GM19099 (cell line): ENCODE data around the gene HSF5.

Source experiments
- POLR2A ChIP-seq: IDR thresholded peaks from 3 replicates; pipeline ENCODE4 v1.6.1; 2011; ENCODE audit warnings: low read depth; ENCODE audit not compliant: insufficient read length; ENCODE audit errors: extremely low read depth

Gene HSF5

DNA sequence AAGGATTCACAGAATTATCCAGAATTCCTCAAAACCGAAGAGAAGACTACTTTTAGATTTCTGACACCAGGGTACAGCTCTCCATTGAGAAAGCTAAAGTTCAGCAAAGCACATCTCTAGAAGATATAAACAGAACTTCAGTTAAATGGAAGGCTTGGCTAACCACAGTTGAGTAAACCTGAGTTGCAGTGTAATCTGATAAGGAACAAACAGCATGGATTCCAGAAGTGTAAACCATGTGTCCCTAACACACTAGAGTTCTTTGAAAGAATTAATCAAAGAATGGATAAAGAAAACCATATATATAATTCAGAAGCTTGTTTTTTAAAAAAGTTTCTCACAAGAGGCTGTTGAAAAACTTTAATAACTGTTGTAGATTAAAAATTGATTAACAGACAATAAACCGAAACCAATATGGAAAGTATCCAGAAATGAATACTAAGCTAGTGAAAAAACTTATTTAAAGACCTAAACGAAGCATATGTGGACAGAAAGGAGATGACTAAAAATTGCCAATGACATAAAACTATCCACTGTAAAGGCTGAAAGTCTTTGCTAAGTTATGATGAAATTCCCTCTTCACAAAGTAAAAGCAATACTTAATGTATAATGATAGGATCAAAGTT is 75.1 kb downstream of the HSF5 start:
- no peak for TF ChIP-seq POLR2A

DNA sequence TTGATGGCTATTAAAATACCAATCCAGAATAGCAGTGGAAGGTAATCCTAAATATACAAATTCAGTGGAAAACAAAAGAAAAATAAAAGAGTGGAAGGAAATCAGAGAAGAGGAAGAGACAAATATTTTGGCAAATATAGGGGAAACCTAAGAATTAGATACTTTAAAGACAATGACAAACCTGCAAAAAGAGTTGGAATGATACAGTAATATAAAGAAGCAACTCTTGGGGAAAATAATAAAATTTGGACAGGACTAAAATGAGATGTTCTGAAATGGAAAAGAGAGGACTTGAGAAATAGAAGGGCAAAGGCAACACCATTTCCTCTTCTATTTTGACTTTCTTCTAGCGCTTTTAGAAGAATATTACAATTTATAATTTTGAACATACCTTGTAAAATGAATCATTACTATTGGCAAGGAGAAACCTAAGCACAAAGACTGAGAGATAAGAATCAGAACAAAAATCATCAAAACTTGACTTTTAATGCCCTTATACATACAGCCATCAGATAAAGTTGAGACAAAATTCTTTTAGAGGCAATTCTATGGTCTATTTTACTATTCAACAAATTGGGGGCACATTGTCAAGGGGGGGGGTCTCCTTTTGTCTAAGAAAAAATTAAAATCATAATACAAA is 76.0 kb downstream of the HSF5 start:
- TF ChIP-seq POLR2A: no peak

DNA sequence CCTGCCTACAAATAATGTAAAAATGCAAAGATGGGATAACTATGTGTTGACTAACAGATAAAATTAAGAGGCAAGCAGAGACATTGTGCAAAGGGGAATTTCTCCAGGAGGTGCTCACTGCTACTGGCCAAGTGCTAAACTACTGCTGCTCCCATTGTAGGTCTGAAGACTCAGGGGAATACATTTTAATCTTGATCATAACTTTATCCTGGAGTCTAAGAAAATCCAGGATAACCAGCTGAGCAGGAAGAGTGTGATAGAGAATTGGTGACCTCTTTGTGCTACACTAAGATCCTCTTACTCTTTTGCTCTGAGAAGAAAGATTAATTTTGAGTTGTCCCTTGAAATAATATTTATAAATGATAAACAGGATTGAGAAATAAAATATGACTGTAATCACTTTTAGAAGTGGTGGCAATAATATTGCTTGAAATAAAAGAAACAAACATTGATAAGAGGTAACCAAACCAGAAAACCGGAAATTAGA is 76.8 kb downstream of the HSF5 start:
- TF ChIP-seq POLR2A: no peak

DNA sequence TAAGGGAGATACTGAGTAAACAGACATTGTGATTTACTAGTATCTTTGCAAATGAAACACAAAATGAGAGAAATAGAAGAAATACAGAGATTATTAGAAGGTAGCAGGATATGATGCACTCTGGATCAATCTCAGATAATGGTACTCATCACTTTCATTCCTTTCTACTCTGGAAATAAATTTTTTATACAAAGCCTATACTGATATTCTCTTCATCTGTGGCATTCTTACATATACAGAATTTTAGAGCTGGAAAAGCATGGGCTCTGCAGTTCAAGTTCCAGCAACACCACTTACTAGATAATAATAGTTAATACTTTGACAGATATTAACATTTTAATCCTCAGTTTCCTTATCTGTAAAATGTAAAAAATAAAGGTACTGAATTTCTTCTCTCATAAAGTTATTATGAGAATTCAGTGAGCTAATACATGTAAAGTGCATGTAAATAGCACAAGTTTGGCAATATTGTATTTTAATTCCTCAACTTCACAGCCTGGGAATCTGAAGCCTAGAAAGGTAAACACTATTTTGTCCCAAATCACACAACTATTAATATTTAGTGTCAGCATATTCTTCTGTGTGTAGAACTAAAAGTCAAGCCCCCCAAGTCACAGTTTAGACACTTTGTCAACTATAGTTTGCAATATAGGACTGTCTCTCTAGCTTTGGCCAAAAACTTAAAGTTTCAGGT is 77.3 kb downstream of the HSF5 start:
- no peak for TF ChIP-seq POLR2A

DNA sequence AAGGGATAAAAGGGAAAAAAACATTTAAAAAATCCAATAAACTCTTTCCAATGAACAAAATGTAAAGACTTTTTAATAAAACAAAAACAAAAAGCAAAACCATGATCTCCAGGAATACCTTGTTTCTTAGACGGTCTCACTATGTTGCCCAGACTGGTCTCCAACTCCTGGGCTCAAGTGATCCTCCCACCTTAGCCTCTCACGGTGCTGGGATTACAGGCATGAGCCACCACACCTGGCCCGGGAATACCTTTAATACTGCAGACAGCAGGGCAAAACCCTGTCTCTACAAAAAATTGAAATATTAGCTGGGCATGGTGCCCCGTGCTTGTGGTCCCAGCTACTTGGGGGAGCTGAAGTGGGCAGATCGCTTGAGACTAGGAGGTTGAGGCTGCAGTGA is 78.8 kb downstream of the HSF5 start:
- TF ChIP-seq POLR2A: no peak

DNA sequence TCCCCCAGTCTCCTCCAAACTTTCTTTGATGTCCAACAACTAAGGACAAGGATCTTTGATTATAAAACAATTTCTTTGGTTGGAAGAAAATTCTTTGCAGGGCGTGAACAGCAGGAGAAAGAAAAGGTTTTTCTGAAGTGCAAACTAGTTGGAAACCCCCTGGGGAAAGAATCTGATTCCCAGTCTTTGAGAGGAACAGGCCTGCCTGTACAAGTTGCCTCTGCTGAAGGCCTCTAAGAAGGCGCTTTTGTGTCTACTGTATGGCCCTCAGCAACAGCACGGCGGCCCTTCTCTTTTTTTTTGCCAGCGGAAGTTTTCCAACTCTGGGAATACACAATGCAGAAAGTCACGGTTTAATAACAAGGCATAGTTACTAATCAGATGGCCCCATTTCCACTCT is 84.9 kb downstream of the HSF5 start:
- TF ChIP-seq POLR2A: no peak

DNA sequence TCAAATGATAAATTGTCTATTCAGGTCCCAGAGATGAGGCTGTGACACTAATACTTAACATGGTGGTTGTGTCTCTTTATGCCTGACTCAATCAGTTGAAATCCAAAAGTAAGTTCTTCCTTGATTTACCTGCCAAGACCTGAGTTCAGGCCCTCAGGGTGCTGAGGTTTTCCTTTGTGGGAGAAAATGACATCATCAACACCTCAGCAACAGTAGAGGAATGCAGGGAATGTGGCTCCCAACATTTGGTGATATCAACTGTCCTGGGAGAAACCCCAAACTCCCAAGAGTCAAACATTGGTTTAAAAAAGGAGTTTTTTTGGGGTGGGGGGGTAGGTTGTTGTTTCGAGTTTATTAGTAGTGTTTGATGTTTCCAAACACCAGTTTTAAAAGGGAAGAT is 85.5 kb downstream of the HSF5 start:
- no peak for TF ChIP-seq POLR2A

DNA sequence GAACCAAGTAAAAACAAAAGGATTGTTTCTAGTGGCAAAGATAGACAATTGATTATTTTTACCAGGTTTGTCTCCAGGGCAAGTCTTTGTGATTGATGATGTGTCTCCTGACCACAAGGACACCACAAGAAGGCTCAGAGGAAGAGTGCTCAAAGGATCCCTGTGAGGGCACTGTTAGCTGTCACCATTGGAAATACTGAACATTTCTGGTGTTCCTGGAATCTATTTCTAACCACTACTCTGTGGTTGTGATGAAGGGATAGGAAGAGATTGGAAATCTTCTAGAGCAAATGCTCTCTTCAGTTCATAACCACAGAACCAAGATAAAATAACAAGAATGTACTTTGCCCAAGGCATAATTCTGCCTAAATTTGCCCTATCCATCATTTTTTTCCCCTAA is 86.2 kb downstream of the HSF5 start:
- TF ChIP-seq POLR2A: no peak

DNA sequence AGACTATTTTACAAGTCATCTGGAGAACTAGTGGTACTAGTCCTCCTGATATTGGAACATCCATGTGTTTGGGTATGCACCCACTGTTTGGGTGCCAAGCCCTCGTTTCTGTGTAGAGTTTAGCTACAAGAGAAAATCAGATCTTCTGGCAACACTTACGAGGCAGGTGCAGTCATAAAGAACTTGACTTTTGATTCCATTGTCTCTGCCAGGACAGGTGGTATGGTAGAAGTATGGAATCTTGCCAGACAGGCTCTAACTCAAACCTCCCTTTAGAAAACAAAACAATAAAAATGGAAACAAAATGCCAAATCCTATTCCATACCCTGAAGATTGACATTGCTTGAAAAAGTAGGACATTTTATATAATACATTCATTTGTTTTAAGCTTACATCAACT is 86.9 kb downstream of the HSF5 start:
- no peak for TF ChIP-seq POLR2A

DNA sequence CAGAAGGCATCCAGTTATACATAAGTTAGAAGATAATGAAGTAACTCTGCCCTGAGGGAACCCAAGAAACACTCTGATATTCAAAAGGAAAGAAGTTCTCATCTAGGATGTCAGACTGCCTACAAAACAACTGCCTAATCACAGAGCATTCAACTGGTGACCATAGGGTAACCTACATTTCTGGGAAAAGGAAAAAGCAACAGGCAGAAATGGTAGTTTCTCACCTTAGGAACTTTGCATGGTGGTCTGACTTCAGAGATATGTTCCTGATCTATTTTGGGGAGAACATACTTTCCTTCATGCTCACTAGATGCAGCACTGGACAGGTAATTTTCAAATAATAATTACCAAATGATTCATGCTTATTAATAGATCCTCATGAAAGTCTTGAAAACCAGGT is 87.4 kb downstream of the HSF5 start:
- TF ChIP-seq POLR2A: no peak

DNA sequence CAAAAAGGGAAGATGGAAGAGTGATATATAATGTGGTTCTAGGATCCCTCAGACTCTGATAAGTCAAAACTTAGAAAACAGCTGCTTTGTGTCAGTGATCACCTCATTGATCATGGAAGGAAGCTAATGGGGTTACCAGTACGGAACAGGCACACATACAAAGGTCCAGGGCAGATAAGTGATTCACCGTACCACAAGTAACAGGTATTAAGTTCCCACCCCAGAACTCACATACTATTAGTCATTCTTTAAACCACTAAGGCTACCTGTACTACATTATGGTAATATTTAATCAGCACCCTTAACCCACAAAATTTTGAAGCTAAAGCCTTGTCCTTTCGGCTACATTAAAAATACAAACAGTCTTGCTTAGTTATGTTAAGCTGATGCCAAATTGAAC is 88.2 kb downstream of the HSF5 start:
- TF ChIP-seq POLR2A: no peak

DNA sequence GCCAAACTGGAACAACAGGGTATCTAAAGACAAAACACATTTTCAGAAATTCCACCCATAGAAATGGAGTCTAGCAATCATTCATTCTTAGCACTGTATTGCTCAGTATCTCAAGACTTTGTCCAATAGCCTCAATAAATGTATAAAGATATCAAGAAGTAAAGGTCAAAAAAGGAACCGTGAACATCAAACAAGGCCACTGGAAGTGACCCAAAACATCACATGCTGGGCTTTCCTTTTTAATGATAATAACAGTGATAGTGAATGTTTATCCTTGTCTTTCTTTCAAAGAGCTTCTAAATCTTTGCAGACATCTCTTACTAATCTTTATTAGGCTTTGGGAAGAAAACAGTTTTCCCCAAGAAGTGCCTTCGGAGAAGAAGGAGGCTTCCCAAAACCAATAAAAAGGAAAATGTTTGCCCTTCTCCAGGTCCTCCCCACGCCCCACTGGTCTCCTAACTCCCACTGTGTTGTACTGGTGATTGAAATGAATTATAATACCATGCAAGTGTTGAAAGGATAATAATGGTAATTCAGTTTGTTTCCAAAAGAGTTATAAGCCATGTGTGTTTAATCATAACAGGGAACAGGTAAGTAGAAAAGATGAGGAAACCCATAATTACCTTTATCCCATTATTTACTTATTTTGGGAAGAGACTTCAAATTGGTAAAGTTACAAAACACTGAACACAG is 89.5 kb downstream of the HSF5 start:
- no peak for TF ChIP-seq POLR2A

DNA sequence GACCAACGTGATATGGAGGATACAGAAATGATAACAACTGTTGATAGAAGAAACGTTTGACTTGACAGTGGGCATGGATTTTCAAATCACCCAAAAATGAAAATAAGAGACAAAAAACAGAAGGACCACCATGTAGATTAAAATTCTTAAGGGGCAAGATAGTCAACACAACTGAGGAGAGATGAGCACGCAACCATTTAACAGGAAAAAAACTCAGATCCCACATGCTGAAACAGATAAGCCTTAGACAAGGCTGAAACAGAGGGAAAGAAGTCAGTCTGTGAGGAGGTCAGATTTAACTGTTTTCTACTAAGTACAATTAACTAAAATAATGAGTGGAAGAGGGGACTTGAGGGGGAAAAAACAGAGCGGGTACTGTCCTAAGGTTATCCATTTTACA is 92.0 kb downstream of the HSF5 start:
- TF ChIP-seq POLR2A: no peak

DNA sequence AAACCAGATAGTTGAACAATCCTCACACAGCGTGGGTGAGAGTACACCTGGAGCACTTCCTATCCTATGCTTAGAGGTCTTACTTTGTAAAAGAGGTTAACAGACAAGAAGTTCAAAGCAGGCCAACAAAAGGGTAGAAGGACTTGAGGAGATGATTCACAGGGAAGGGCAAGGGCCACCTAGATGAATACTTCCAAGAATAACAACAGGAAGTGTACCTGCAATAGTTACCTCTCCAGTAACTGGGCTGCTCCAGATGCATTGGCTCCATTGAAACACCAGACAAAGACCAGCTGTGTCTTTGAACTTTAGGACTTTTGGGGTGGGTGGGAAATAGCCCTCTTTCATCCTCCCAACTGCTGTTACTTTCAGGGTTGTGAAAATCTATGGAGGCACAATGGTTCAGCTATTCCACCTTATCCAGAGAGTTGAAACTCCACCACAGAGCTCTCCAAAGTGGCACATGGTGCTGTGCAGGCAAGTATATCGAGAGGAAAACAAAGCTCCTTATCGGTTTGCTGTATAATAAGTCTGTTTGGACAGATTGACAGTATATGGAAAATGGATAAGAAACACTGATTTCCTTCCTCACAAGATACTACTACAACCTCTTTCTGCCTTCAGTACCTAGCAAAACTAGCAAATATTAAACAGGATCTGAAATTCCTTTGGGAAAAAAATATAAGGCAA is 93.5 kb downstream of the HSF5 start:
- TF ChIP-seq POLR2A: no peak

DNA sequence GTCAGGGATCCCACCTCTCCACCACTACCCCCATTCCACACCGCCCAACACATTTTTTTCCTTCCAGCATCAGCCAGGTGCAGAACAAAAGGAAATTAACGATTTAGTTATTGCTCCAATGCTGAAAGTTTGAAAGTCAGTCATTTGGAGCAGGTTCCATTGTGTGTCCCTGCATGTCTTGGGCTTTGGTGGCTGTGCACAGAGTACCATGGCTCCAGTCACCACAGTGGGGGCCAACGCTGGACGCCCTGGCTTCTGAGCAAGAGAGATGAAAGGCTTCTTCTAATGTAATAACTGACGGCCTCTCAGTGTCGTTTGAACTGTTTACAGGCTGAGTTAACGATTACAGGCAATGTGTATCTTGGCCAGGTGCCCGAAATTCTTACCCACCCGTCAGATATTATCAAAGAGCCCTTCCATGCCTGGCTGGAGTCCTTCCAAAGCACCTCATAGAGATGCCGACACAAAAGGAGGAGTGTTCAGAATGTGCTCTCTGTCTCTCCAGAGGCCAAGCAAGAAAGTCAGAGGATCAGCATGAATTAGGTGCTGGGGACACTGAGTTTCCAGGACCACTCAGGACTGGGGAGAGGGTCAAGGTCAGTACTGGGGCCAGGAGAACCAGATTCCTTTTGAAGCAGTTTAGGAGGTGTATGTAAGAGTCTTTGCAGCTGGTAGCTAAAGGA is 96.8 kb downstream of the HSF5 start:
- no peak for TF ChIP-seq POLR2A

DNA sequence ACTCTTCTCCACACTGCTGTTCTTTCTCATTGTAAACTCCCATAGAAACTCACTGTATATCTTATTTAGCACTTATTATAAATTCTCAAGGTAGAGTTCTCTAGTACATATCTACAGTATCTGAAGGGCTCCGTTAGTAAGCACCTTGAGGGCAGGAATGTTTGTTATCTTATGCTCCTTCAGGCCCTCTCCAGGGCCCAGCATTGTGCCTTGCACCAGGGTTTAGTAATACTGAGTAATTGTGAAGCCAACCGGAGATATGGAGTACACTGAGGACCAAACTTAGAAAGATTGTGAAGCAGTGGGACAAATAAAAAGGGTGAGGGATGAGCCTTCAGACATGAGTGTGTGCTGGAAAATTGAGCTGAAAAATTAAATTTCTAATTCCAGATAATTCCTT is 97.3 kb downstream of the HSF5 start:
- no peak for TF ChIP-seq POLR2A
